Esophagus muscularis mucosa (tissue), 4 donors: ENCODE measurements around the gene HYAL4.
"Not testable (repeated sequence)": the region's sequence is repeated elsewhere in the genome, so short reads cannot be mapped to it uniquely, and the experiment has no call there.

Source experiments
- CTCF ChIP-seq, 3 experiments: fragments of 200-600 bp in 2 of 3; fragments of 450-650 bp in 1 of 3; sonication (generic) in 2 of 3; IDR thresholded peaks; one replicate each; pipeline ENCODE4 v1.5.1; 2017 to 2019; ENCODE audit warnings: antibody characterized with exemption in 3 of 3, mild to moderate bottlenecking in 2 of 3, moderate library complexity in 1 of 3
- EP300 ChIP-seq: sonication (generic); formaldehyde crosslinking; IDR thresholded peaks from one replicate; pipeline ENCODE4 v1.6.1; 2017; ENCODE audit warnings: antibody characterized with exemption
- POLR2A ChIP-seq: fragments of 450-650 bp; IDR thresholded peaks from one replicate; pipeline ENCODE4 v1.6.1; 2017; ENCODE audit warnings: antibody characterized with exemption, moderate library complexity, mild to moderate bottlenecking, low read depth
- POLR2AphosphoS5 ChIP-seq, 2 donors: sonication (generic); formaldehyde crosslinking; IDR thresholded peaks; one replicate each; pipeline ENCODE4 v1.6.1; 2017; ENCODE audit warnings: antibody characterized with exemption in 2 of 2

- not testable (repeated sequence) for TF ChIP-seq CTCF (IDR thresholded peaks at IDR 0.05); POLR2A; POLR2AphosphoS5 (IDR thresholded peaks at IDR 0.05); EP300
These were observed 5.9 kb upstream of the HYAL4 start for GRCh38 chr7:123839106-123839505.
